GM19023 (cell line): ENCODE data around the gene AKT2.
A peak's percentile ranks its signal among the peaks of the same experiment; 100 is the strongest.

ENCODE experiments used
- ATAC-seq: cut with Tn5 transposase; IDR thresholded peaks from one replicate; pipeline ENCODE4 v1.9.1; 2021; ENCODE audit warnings: mild to moderate bottlenecking, moderate library complexity; ENCODE audit not compliant: unreplicated experiment

AKT2 gene

DNA sequence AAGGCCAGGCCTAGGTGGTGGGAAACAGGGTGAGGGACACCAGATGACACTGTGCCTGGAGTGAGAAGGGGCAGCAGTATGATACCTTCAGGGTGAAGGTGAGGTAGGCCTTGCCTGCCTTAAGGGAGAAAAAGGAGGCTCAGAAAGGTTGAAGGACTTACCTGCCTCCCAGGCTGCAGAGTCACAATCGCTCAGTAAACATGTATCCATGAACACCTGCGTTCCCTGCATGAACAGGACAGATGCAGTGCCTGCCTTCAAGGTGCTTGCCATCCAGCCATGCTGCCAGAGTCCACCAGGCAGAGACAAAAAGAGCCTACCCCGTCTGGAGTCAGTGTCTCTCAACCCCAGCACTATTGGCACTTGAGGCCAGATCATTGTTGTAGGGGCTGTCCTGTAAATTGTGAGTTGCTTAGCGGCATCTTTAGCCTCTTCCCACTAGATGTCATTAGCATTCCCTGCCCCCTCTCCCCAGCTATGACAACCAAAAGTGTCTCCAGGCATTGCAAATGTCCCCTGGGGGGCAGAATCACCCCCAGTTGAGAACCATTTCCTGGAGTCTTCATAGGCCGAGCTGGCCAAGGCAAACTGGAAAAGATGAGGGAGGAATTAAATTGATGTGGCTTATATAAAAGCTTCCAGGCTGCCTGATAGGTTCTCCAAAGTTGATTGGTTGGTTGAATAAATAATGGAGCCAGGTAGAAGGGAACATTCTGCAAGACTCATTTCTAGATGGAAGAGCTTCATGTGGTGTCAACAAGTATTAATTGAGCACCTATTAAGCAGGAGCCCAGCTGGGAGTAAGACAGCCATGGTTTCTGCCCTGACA lies 92.2 kb downstream of the AKT2 start:
- no peak for ATAC-seq

- no peak for ATAC-seq
These were observed 93.1 kb downstream of the AKT2 start for GRCh38 chr19:40191836-40192646.

GRCh38 chr19:40190891-40191835 lies 94.0 kb downstream of the AKT2 start, which contains the start of gene MAP3K10:
Gene MAP3K10, plus strand, starts transcription at chr19:40191426. Its CDS starts 606 bp downstream, at chr19:40192032.
- ATAC-seq = peak; percentile 80

DNA sequence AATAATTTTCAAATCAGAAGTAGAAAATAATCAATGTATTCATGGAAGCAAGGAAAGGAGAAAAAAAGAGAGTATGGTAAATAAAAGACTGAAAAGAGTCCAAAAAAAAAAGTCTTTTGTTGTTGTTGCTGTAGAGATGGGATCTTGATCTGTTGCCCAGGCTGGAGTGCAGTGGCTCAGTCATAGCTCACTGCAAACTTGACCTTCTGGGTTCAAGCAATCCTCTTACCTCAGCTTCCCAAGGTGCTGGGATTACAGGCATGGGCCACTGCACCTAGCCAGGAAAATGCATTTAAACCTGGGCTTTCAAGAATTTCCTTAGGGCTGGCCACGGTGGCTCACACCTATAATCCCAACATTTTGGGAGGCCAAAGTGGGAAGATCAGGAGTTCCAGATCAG lies 100.9 kb downstream of the AKT2 start:
- no peak for ATAC-seq
